Lower leg skin (tissue), 4 donors: ENCODE data around the gene RIOX2. TPM values are rescaled to one million over a fixed set of nuclear protein-coding genes. Genes with fewer than 3 reads are reported as not detected.

ENCODE experiments used
- DNase-seq, 2 donors: peaks; one replicate each; pipeline ENCODE4 v3.0.0-alpha.2; 2019; ENCODE audit warnings: low spot score in 2 of 2
- H3K4me3 ChIP-seq: fragments of 200-600 bp; sonication (generic); 2 replicates; pipeline ENCODE4 v1.5.1; 2017; ENCODE audit warnings: mild to moderate bottlenecking, low read depth; ENCODE audit not compliant: poor library complexity, severe bottlenecking
- POLR2A ChIP-seq, 2 donors: fragments of 450-650 bp; IDR thresholded peaks; one replicate each; pipeline ENCODE4 v1.6.1; 2016 to 2017; ENCODE audit warnings: antibody characterized with exemption in 2 of 2, mild to moderate bottlenecking in 1 of 2, moderate library complexity in 1 of 2
- WGBS, 2 donors: methylation state at CpG; one replicate each; pipeline ENCODE4 v1.1.5; 2018; 5-methylcytosine and 5-hydroxymethylcytosine counted together
- intact Hi-C: fragments of 100-400 bp; cut with DNase I; formaldehyde crosslinking; loops from one replicate; pipeline ENCODE4 v1.15.0; 2023; ENCODE audit warnings: low total_unique reads
- total RNA-seq, 4 donors: library from RNA; depleted of rRNA; stranded (reverse); fragments of >200 nt; gene quantifications; one replicate each; pipeline ENCODE4 v1.1.0, GENCODE V29; 2016
- TF ChIP-seq, protein P1 (sequence below), 3 donors: fragments of 450-650 bp; IDR thresholded peaks; one replicate each; pipeline ENCODE4 v1.5.1; 2016; ENCODE audit warnings: antibody characterized with exemption in 3 of 3, mild to moderate bottlenecking in 3 of 3, moderate library complexity in 2 of 3

RIOX2 gene
- total RNA-seq, 4 donors from 2014 or later, result 37.6 to 42.5 (median 40.7) TPM

DNA sequence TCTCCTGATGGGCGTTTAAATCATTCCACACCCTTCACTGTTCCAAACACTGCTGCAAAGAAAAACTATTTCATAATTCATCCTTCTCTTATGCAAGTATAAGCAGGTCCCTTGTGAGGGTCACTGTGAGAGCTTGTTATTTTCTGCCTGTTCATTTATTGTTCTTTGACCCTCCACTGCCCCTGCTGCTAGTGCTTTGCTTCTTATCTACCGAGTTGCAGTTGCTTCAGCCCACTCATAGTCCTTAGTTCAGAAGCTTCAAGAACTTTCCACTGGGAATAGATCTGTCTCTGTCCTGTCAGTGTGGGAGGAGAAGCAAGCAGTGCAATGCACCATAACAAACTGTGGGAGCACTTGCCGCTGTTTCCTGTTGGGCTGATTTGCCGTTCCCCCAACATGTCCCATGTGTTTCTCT lies 39.8 kb downstream of the RIOX2 start:
- no peak overlapping the region for H3K4me3 ChIP-seq
- WGBS, 2 donors, result 60 to 65% methylated on average over 4 of the region's 4 CpGs
- intact Hi-C loops, result no loop called here
- no peak for DNase-seq
- no peak for TF ChIP-seq POLR2A (IDR thresholded peaks at IDR 0.05)
- TF ChIP-seq, protein P1, sequence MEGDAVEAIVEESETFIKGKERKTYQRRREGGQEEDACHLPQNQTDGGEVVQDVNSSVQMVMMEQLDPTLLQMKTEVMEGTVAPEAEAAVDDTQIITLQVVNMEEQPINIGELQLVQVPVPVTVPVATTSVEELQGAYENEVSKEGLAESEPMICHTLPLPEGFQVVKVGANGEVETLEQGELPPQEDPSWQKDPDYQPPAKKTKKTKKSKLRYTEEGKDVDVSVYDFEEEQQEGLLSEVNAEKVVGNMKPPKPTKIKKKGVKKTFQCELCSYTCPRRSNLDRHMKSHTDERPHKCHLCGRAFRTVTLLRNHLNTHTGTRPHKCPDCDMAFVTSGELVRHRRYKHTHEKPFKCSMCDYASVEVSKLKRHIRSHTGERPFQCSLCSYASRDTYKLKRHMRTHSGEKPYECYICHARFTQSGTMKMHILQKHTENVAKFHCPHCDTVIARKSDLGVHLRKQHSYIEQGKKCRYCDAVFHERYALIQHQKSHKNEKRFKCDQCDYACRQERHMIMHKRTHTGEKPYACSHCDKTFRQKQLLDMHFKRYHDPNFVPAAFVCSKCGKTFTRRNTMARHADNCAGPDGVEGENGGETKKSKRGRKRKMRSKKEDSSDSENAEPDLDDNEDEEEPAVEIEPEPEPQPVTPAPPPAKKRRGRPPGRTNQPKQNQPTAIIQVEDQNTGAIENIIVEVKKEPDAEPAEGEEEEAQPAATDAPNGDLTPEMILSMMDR (IDR thresholded peaks at IDR 0.05), result no peak

DNA sequence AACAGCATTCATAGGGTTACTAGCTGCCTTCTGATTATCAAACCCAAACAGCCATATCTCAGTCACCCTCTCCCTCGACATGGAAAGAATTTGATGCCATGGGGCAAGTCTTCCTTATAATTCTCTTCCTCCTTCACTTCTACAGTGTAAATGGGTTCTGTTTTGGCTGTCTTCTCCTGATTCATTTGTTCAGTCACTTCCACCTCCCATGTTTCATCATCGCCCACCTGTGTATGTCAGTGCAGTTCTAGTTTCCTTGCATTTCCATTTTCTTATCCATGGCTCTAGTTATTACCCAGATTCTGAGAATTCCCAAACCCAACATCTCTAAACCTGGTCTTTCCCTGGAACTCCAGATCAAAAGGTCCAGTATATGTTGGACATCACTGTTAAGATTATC lies 41.0 kb downstream of the RIOX2 start:
- intact Hi-C loops, result no loop called here
- TF ChIP-seq, protein P1 (IDR thresholded peaks at IDR 0.05), result no peak
- no peak for TF ChIP-seq POLR2A (IDR thresholded peaks at IDR 0.05)
- H3K4me3 ChIP-seq, result no peak overlapping the region
- WGBS, 2 donors, result 49 to 73% methylated on average over 2 of the region's 2 CpGs
- DNase-seq, result no peak

DNA sequence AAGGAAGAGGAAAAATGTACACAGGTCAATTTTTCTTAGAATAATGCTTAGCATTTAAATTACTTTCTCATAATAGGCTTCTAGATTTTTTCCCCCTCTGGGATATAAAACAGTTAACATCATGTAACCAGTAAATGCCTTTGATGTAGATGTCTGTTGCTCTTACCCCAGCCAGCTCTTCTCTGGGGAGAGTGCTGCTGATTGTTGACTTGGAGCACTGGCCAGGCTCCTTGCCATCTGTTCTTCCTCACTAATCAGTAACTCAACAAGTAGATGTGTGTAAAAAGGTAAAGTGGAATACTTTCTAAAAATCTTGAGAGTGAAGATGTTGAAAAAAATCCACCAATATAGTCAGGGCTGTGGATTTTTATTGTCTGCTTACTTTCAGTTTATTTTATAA lies 42.2 kb downstream of the RIOX2 start:
- intact Hi-C loops, result no loop called here
- no peak overlapping the region for H3K4me3 ChIP-seq
- no peak for TF ChIP-seq POLR2A (IDR thresholded peaks at IDR 0.05)
- TF ChIP-seq, protein P1 (IDR thresholded peaks at IDR 0.05), result no peak
- DNase-seq, result no peak

DNA sequence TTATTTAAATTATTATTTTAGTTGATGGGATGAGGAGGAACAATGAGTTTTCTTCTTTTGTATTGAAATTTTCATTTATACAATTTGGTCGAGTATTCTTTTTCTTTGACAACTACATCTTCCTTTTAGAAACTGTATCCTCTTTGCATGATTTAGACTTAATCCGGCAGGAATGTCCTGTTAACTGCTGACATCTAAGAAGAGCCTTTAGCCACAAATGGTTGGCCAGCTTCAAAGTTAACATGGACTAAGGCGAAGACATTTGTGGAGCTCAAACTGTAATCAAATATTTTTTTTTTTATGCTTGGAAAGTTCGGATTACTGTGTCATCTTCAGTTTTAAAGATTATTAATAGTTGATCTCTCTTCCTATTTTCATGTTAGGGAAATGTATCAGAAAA lies 43.2 kb downstream of the RIOX2 start:
- no peak overlapping the region for H3K4me3 ChIP-seq
- DNase-seq, result no peak
- TF ChIP-seq, protein P1 (IDR thresholded peaks at IDR 0.05), result no peak
- TF ChIP-seq POLR2A (IDR thresholded peaks at IDR 0.05), result no peak
- WGBS, 2 donors, result 82 to 89% methylated on average over 4 of the region's 4 CpGs
- intact Hi-C loops, result no loop called here

DNA sequence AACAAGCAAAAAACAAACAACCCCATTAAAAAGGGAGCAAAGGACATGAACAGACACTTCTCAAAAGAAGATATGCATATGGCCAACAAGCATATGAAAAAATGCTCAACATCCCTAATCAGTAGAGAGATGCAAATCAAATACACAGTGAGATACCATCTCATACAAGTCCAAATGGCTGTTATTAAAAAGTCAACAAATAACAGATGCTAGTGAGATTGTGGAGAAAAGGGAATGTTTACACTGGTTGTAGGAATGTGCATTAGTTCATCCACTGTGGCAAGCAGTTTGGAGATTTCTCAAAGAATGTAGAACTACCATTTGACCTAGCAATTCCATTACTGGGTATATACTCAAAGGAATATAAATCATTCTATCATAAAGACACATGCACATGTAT lies 44.5 kb downstream of the RIOX2 start:
- intact Hi-C loops, result no loop called here
- DNase-seq, result no peak
- H3K4me3 ChIP-seq, result no peak overlapping the region
- TF ChIP-seq, protein P1 (IDR thresholded peaks at IDR 0.05), result no peak
- TF ChIP-seq POLR2A (IDR thresholded peaks at IDR 0.05), result no peak

DNA sequence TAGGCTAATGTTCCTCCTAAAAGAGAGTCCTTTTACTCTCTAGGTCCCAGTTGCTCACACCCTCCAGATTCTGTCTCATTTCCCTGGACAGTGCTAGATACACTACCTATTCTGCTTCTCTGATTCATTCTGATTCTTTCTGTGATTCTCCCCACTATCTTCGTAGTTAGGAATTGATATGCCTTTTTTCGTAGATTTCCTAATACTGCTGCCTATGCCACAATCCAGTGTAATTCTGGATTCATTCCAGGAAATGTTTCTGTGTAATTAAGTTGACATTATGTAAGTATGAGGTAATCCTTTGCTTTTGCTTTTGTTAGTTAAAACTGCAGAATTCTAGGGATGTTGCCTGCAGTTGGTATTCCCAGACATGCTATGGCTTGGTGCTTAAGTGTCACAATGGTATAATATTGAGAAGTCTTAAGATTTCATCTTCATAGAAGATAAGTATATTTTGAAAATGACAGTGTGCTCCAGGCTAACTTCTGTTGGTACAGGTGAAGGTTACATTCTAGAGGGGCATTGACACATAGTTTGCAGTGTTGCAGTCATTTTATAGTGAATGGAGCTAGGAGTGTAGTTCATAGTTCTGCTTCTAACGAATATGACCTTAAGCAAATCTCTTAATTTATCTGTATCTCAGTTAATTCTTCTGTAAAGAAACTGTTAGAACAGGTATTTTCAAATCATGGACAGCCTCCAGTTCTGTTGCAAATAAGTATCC lies 54.3 kb downstream of the RIOX2 start:
- no peak overlapping the region for H3K4me3 ChIP-seq
- 41 to 42% methylated on average over 3 of the region's 3 CpGs for WGBS, 2 donors
- intact Hi-C loops, result no loop called here
- TF ChIP-seq POLR2A (IDR thresholded peaks at IDR 0.05), result no peak
- TF ChIP-seq, protein P1 (IDR thresholded peaks at IDR 0.05), result no peak
- no peak for DNase-seq
